GM10266 (cell line): ENCODE data around the gene TMEM51.

Source experiments
- DNase-seq: peaks from one replicate; pipeline ENCODE4 v3.0.0; 2012; ENCODE audit errors: extremely low spot score
- CTCF ChIP-seq: IDR thresholded peaks from 2 replicates; pipeline ENCODE4 v1.5.1; 2012; ENCODE audit warnings: mild to moderate bottlenecking, low read depth; ENCODE audit not compliant: control insufficient read depth, insufficient read depth; ENCODE audit errors: missing control alignments

The TMEM51 gene

DNA sequence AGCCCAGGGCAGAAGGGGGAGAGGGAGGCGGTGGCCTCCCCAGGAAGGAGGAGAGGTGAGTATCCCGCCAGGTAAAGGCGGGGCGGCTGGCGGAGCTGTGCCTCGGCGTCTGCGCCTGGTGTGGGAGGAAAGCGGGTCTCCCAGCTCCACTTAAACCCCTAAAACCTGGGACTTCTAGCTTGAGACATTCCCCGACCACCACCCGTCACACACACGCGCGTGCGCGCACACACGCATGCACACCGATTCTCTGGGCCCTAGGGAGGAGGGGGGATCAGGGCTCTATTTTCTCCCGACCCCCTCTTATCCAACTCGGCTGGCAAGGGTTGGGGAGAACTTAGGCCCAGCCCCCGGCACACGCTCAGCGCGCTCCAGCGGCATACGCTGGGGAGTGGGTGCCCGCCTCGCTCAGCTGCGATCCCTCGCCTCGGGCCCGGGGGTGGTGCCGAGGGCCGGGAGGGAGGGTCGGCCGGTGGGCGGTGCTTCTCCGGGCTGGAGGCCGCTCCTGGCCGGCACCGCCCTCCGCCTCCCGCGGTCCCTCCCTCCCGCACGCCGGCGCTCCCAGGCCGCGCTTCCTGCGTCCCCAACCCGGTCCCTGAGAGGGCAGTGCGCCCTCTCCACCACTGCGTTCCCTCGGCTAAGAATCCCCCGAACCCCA is at the start of gene TMEM51:
TSS of gene TMEM51 (plus strand) at position 564 of the 658 bp plus-strand sequence. CDS start 61,341 bp downstream, outside the sequence.
- DNase-seq = peak; percentile 65
- no peak for TF ChIP-seq CTCF

GRCh38 chr1:15103906-15104305 is 49.6 kb upstream of the TMEM51 start:
- no peak for TF ChIP-seq CTCF
- no peak for DNase-seq

DNA sequence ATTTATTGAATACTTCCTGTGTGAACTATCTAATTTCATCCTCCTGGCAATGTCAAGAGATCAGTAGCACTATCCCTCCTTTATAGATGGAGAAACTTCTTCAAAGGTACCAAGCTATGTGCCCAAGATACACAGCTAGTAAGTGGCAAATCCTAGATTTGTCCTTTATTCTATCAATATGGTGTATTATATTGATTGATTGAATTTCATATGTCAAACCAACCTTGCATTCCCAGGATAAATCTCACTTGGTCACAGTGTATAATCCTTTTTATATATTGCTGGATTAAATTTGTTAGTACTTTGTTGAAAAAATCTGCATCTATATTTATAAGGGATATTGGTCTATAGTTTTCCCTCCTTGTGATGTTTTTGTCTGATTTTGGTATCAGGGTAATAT is 48.8 kb upstream of the TMEM51 start:
- no peak for DNase-seq
- TF ChIP-seq CTCF = no peak

DNA sequence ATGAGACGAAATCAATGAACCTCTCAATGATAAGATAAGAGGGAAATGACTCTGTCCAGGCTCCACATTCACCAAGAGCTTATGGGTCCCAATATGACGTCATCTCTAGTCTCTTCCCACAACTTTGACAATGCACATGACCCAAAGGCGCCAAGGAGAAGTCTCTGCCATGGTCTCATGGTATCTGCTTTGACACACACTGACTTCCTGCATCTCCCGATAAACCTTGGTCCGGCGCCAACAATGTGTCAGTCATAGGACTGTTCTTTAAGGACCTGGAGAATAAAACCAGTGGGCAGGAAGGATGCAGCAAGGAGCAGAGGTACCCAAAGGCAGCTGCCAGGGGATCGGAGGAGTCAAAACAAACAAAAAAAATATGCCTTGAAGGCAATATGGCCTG is 46.9 kb upstream of the TMEM51 start:
- TF ChIP-seq CTCF = no peak
- DNase-seq = no peak

DNA sequence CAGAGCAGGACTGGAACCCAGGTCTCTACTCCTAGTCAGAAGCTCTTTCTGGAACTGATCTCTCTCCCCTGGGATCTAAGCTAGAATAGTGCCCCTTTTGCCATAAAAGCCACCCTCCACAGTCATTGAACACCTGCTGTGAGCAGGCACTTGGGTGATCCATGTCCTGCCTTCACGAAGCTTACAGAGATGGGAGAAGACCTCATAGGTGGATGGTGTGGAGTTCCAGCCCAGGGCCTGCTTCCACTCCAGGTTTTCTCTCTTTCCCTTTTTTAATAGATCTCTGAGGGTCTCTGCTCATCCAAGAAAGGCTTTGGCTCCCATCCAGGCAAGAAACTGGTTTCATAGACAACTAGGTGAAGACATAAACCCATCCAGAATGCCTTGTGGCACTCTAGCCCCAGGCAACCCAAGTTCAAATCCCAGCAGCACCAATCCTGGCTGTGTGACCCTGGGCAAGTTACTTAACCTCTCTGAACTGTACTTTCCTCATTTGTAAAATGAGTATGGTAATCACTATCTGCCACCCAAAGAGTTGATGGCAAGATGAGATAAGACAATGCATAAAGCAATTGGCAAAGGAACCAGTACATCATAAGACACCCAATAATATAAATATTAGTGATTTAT is 46.4 kb upstream of the TMEM51 start:
- no peak for DNase-seq
- no peak for TF ChIP-seq CTCF

GRCh38 chr1:15107911-15108310 is 45.6 kb upstream of the TMEM51 start:
- no peak for TF ChIP-seq CTCF
- DNase-seq = no peak

DNA sequence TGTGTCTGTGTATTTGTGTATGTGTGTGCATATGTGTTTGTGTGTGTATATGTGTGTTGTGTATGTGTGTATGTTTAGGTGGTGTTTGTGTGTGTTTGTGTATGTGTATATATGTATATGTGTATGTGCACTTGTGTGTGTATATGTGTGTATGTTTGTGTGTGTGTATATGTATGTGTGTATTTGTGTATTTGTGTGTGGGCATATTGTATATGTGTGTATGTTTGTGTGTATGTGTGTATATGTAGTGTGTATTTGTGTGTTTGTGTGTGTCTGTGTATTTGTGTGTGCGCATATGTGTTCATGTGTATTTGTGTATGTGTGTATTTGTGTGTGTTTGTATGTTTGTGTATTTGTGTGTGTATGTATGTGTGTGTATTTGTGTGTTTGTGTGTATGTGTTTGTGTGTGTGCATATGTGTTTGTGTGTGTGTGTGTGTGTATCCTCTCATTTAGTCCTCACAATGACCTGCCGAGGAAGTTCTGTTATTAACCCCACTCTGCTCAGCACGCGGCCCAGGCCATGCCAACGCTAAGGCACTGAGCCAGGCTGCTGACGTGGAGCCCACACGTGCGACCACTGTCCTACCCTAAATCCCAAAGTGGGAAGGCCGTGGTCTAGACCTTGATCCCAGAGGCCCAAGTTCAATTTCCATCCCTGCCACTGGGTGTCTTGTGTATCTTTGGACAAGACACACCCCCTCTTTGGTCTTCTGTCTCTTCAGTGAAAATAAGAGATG is 43.2 kb upstream of the TMEM51 start:
- TF ChIP-seq CTCF = no peak
- DNase-seq = no peak
